Coronary artery (tissue), 2 donors: ENCODE results near the gene ABHD6.
"Not testable (repeated sequence)": the region's sequence is repeated elsewhere in the genome, so short reads cannot be mapped to it uniquely, and the experiment has no call there.

Source experiments
- DNase-seq: peaks from one replicate; pipeline ENCODE4 v3.0.0-alpha.2; 2017; ENCODE audit warnings: low spot score
- H3K27ac ChIP-seq, 2 donors: fragments of 200-600 bp; sonication (generic); one replicate each; pipeline ENCODE4 v1.5.1; 2016 to 2019
- H3K4me3 ChIP-seq: fragments of 200-600 bp; sonication (generic); 2 replicates; pipeline ENCODE4 v1.5.1; 2016; ENCODE audit warnings: mild to moderate bottlenecking, moderate library complexity
- CTCF ChIP-seq: fragments of 200-600 bp; sonication (generic); IDR thresholded peaks from one replicate; pipeline ENCODE4 v1.5.1; 2019; ENCODE audit warnings: antibody characterized with exemption

The ABHD6 gene

GRCh38 chr3:58241306-58242044, 3.9 kb downstream of the ABHD6 start:
- TF ChIP-seq CTCF, result no peak
- no peak overlapping the region for H3K27ac ChIP-seq
- DNase-seq, result no peak

GRCh38 chr3:58242340-58242739, 4.7 kb downstream of the ABHD6 start:
- Histone ChIP-seq H3K27ac (no peak overlapping the region), H3K4me3 (no peak overlapping the region)
- DNase-seq, result no peak
- TF ChIP-seq CTCF, result no peak

More at GRCh38 chr3:58241306-58242044, 3.9 kb downstream of the ABHD6 start:
- H3K4me3 ChIP-seq, result no peak overlapping the region

GRCh38 chr3:58242860-58243259, 5.3 kb downstream of the ABHD6 start:
- not testable (repeated sequence) for DNase-seq, H3K4me3 ChIP-seq, H3K27ac ChIP-seq

- no peak overlapping the region for H3K4me3 ChIP-seq
- no peak for TF ChIP-seq CTCF
- DNase-seq, result no peak
- no peak overlapping the region for H3K27ac ChIP-seq
These were observed 6.5 kb downstream of the ABHD6 start for GRCh38 chr3:58243976-58244585.

GRCh38 chr3:58246148-58247047, 8.8 kb downstream of the ABHD6 start:
- no peak for DNase-seq
- H3K27ac ChIP-seq, result no peak overlapping the region
- H3K4me3 ChIP-seq, result no peak overlapping the region
- TF ChIP-seq CTCF, result no peak

GRCh38 chr3:58249358-58250092, 11.9 kb downstream of the ABHD6 start:
- Histone ChIP-seq H3K4me3 (no peak overlapping the region), H3K27ac (no peak overlapping the region)
- no peak for TF ChIP-seq CTCF
- DNase-seq, result no peak
